Astrocyte of the spinal cord (primary cell): ENCODE results near the gene UVSSA.

ENCODE experiments used
- DNase-seq: peaks from one replicate; pipeline ENCODE4 v3.0.0; 2011; ENCODE audit warnings: low read depth, low spot score
- H3K4me3 ChIP-seq: 2 replicates; pipeline ENCODE4 v1.5.1; 2011; ENCODE audit warnings: low read depth, mild to moderate bottlenecking, low read length, moderate library complexity
- CTCF ChIP-seq: IDR thresholded peaks from 2 replicates; pipeline ENCODE4 v1.5.1; 2012; ENCODE audit warnings: low read depth, mild to moderate bottlenecking, low read length, inconsistent platforms
- in situ Hi-C: cut with HindIII; loops from 2 replicates; pipeline ENCODE4 v1.10.0; 2017; ENCODE audit warnings: low sequenced_read_pairs

UVSSA gene

GRCh38 chr4:1378559-1379231, 31.7 kb downstream of the UVSSA start:
- in situ Hi-C loops: no loop called here
- H3K4me3 ChIP-seq: no peak overlapping the region
- no peak for TF ChIP-seq CTCF
- no peak for DNase-seq

- DNase-seq: no peak
- TF ChIP-seq CTCF: no peak
- in situ Hi-C loops: no loop called here
- H3K4me3 ChIP-seq: no peak overlapping the region
Measured at GRCh38 chr4:1379351-1379781, 32.4 kb downstream of the UVSSA start.

GRCh38 chr4:1379801-1380331, 32.9 kb downstream of the UVSSA start:
- DNase-seq: no peak
- no peak for TF ChIP-seq CTCF
- in situ Hi-C loops: no loop called here
- no peak overlapping the region for H3K4me3 ChIP-seq

- H3K4me3 ChIP-seq: no peak overlapping the region
- in situ Hi-C loops: no loop called here
- no peak for DNase-seq
- TF ChIP-seq CTCF: no peak
Measured at GRCh38 chr4:1380368-1381151, 33.6 kb downstream of the UVSSA start.

GRCh38 chr4:1381181-1381621, 34.2 kb downstream of the UVSSA start:
- TF ChIP-seq CTCF: no peak
- in situ Hi-C loops: no loop called here
- no peak for DNase-seq
- H3K4me3 ChIP-seq: no peak overlapping the region

GRCh38 chr4:1381944-1382541, 35.0 kb downstream of the UVSSA start:
- no peak for DNase-seq
- H3K4me3 ChIP-seq: no peak overlapping the region
- TF ChIP-seq CTCF: no peak
- in situ Hi-C loops: no loop called here
